ENCODE measurements around the gene BTNL2. TPM values are rescaled to one million over a fixed set of nuclear protein-coding genes. Genes with fewer than 3 reads are reported as not detected.

BTNL2 gene
- total and polyA plus RNA-seq, 2 experiments from 2014 or later: not detected

DNA sequence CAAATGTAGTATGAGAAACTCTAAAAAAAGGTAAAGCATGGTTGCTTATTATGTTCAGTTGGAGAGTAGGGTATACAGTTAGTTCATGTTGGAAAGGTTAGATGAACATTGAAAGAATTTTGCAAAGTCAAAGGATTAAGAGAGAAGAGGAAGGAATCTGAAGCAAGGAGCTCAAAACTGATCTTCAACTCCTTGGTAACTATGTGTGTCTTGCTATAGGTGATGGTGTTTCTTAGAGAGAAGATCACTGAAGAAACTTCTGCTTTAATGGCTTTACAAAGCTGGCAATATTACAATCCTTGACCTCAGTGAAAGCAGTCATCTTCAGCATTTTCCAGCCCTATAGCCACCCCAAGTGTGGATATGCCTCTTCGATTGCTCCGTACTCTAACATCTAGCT is 37.5 kb upstream of the BTNL2 start:
- Histone ChIP-seq H3K9me3 (ENCODE audit: low read depth) (no peaks in the 10 kb centered on the region), H3K4me2 (ENCODE audit: unreplicated experiment) (no peak overlapping the region), H3K4me3 (no peak overlapping the region), H3F3A (ENCODE audit: insufficient read depth) (no peaks in the 10 kb centered on the region), H3K4me1 (ENCODE audit: insufficient read depth) (no peaks in the 10 kb centered on the region), H3K36me3 (ENCODE audit: low read depth) (no peaks in the 10 kb centered on the region), H3K79me2 (ENCODE audit: insufficient read depth) (no peaks in the 10 kb centered on the region), H3K9me2 (ENCODE audit: insufficient read depth) (no peaks in the 10 kb centered on the region), H4K20me1 (ENCODE audit: insufficient read depth) (no peaks in the 10 kb centered on the region), H3K27ac (no peak overlapping the region), H3K27me3 (replicated peaks; ENCODE audit: insufficient read depth) (no peaks in the 10 kb centered on the region; the same call in 1 of the 2 replicates), H2AFZ (no peak overlapping the region), H3K9ac (no peak overlapping the region)
- in situ Hi-C loops (cut with MboI): no loop called here
- DNase-seq: no peak
- WGBS, 2 experiments (ENCODE audit: low coverage in 1 of 2, low lambda C conversion rate in 2 of 2, missing lambda C conversion rate in 2 of 2): 33 to 60% methylated on average over 2 of the region's 2 CpGs
- TF ChIP-seq EZH2phosphoT487 (IDR thresholded peaks at IDR 0.05; ENCODE audit: insufficient read depth, low read depth) (no peak), EZH2 (IDR thresholded peaks at IDR 0.05; ENCODE audit: insufficient read depth, poor library complexity, severe bottlenecking) (no peak)

DNA sequence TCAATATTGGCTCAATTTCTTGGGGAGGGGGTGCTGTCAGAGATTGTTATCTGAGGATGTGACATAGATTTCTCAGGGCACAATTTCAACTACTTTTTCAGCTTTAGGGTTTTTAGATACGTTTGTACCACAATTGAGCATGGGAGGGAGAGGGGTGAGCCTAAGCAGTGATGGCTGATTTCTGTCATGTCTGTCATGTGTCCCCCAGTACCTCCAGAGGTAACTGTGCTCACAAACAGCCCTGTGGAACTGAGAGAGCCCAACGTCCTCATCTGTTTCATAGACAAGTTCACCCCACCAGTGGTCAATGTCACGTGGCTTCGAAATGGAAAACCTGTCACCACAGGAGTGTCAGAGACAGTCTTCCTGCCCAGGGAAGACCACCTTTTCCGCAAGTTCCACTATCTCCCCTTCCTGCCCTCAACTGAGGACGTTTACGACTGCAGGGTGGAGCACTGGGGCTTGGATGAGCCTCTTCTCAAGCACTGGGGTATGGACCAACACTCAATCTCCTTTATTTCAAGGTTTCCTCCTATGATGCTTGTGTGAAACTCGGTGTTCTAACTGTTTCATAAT is 36.1 kb upstream of the BTNL2 start:
- 23 to 26% methylated on average over 8 of the region's 8 CpGs for WGBS, 2 experiments (ENCODE audit: low coverage in 1 of 2, low lambda C conversion rate in 2 of 2, missing lambda C conversion rate in 2 of 2)
- H4K20me1 ChIP-seq (ENCODE audit: insufficient read depth): no peaks in the 10 kb centered on the region
- no peak for DNase-seq
- no peaks in the 10 kb centered on the region for H3K9me3 ChIP-seq (ENCODE audit: low read depth)
- H3K27me3 ChIP-seq (replicated peaks; ENCODE audit: insufficient read depth): no peaks in the 10 kb centered on the region; the same call in 1 of the 2 replicates
- H3K36me3 ChIP-seq (ENCODE audit: low read depth): no peaks in the 10 kb centered on the region
- no peak overlapping the region for H3K4me2 ChIP-seq (ENCODE audit: unreplicated experiment)
- no peak overlapping the region for H3K4me3 ChIP-seq
- no peak overlapping the region for H3K9ac ChIP-seq
- no peaks in the 10 kb centered on the region for H3K9me2 ChIP-seq (ENCODE audit: insufficient read depth)
- no peak for TF ChIP-seq EZH2phosphoT487 (IDR thresholded peaks at IDR 0.05; ENCODE audit: insufficient read depth, low read depth)
- TF ChIP-seq EZH2 (IDR thresholded peaks at IDR 0.05; ENCODE audit: insufficient read depth, poor library complexity, severe bottlenecking): no peak
- in situ Hi-C loops (cut with MboI): no loop called here
- H3K79me2 ChIP-seq (ENCODE audit: insufficient read depth): no peaks in the 10 kb centered on the region
- no peak overlapping the region for H3K27ac ChIP-seq
- H2AFZ ChIP-seq: no peak overlapping the region
- H3K4me1 ChIP-seq (ENCODE audit: insufficient read depth): no peaks in the 10 kb centered on the region
- H3F3A ChIP-seq (ENCODE audit: insufficient read depth): no peaks in the 10 kb centered on the region

DNA sequence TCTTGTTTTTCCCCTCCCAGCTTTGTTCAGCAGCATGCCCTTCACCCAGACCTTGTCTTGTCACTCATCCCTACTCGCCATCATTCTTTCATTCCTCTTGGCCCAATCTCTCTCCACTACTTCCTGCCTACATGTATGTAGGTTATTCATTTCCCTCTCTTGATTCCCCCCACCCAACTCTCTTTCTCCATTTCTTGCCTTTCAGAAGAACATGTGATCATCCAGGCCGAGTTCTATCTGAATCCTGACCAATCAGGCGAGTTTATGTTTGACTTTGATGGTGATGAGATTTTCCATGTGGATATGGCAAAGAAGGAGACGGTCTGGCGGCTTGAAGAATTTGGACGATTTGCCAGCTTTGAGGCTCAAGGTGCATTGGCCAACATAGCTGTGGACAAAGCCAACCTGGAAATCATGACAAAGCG is 35.3 kb upstream of the BTNL2 start:
- H3K9me2 ChIP-seq (ENCODE audit: insufficient read depth): no peaks in the 10 kb centered on the region
- H3K9me3 ChIP-seq (ENCODE audit: low read depth): no peaks in the 10 kb centered on the region
- no peak overlapping the region for H2AFZ ChIP-seq
- H4K20me1 ChIP-seq (ENCODE audit: insufficient read depth): no peaks in the 10 kb centered on the region
- H3F3A ChIP-seq (ENCODE audit: insufficient read depth): no peaks in the 10 kb centered on the region
- no peak overlapping the region for H3K27ac ChIP-seq
- H3K4me1 ChIP-seq (ENCODE audit: insufficient read depth): no peaks in the 10 kb centered on the region
- H3K36me3 ChIP-seq (ENCODE audit: low read depth): no peaks in the 10 kb centered on the region
- H3K9ac ChIP-seq: no peak overlapping the region
- H3K4me3 ChIP-seq: no peak overlapping the region
- no peak overlapping the region for H3K4me2 ChIP-seq (ENCODE audit: unreplicated experiment)
- no peaks in the 10 kb centered on the region for H3K79me2 ChIP-seq (ENCODE audit: insufficient read depth)
- no peak for DNase-seq
- TF ChIP-seq EZH2phosphoT487 (IDR thresholded peaks at IDR 0.05; ENCODE audit: insufficient read depth, low read depth): no peak
- no peak for TF ChIP-seq EZH2 (IDR thresholded peaks at IDR 0.05; ENCODE audit: insufficient read depth, poor library complexity, severe bottlenecking)
- 49 to 54% methylated on average over 7 of the region's 7 CpGs for WGBS, 2 experiments (ENCODE audit: low coverage in 1 of 2, low lambda C conversion rate in 2 of 2, missing lambda C conversion rate in 2 of 2)
- no peaks in the 10 kb centered on the region; the same call in 1 of the 2 replicates for H3K27me3 ChIP-seq (replicated peaks; ENCODE audit: insufficient read depth)
- in situ Hi-C loops (cut with MboI): no loop called here

DNA sequence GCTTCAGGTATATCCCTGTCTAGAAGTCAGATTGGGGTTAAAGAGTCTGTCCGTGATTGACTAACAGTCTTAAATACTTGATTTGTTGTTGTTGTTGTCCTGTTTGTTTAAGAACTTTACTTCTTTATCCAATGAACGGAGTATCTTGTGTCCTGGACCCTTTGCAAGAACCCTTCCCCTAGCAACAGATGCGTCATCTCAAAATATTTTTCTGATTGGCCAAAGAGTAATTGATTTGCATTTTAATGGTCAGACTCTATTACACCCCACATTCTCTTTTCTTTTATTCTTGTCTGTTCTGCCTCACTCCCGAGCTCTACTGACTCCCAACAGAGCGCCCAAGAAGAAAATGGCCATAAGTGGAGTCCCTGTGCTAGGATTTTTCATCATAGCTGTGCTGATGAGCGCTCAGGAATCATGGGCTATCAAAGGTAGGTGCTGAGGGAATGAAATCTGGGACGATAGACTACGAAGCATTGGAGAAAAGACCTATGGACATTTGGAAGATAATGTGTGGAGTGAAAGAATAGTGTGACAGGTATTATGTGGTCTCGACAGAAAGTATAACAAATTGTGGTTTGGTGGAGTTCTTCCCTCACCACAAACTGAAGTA is 32.7 kb upstream of the BTNL2 start, which contains the start of gene HLA-DRA:
TSS of gene HLA-DRA (plus strand) at position 286 of the 613 bp plus-strand sequence. CDS start at position 350, 64 bp downstream.
- H3K27ac ChIP-seq: no peak within 1 kb of the TSS
- H3K36me3 ChIP-seq (ENCODE audit: low read depth): no peaks in the 10 kb centered on the region
- H3K9me2 ChIP-seq (ENCODE audit: insufficient read depth): no peaks in the 10 kb centered on the region
- no peaks in the 10 kb centered on the region for H3K4me1 ChIP-seq (ENCODE audit: insufficient read depth)
- peaks cover 14% of the 10 kb centered on the region; the same call in 1 of the 2 replicates for H3K27me3 ChIP-seq (replicated peaks; ENCODE audit: insufficient read depth)
- H3K79me2 ChIP-seq (ENCODE audit: insufficient read depth): no peaks in the 10 kb centered on the region
- 18 to 26% methylated on average over 9 of the region's 9 CpGs for WGBS, 2 experiments (ENCODE audit: low coverage in 1 of 2, low lambda C conversion rate in 2 of 2, missing lambda C conversion rate in 2 of 2)
- no peaks in the 10 kb centered on the region for H3K9me3 ChIP-seq (ENCODE audit: low read depth)
- no peak for TF ChIP-seq EZH2phosphoT487 (IDR thresholded peaks at IDR 0.05; ENCODE audit: insufficient read depth, low read depth)
- TF ChIP-seq EZH2 (IDR thresholded peaks at IDR 0.05; ENCODE audit: insufficient read depth, poor library complexity, severe bottlenecking): no peak
- H3K9ac ChIP-seq: no peak within 1 kb of the TSS
- DNase-seq: peak; percentile 57
- H3K4me2 ChIP-seq (ENCODE audit: unreplicated experiment): peak within 1 kb of the TSS; percentile 52
- H2AFZ ChIP-seq: no peak within 1 kb of the TSS
- H3F3A ChIP-seq (ENCODE audit: insufficient read depth): no peaks in the 10 kb centered on the region
- H4K20me1 ChIP-seq (ENCODE audit: insufficient read depth): no peaks in the 10 kb centered on the region
- no peak within 1 kb of the TSS; the same call in 1 of the 2 replicates for H3K4me3 ChIP-seq
- in situ Hi-C loops (cut with MboI): no loop called here

Data from GM23248 (cell line).